Panc1 (cell line): ENCODE data around the gene PABPN1L.

Source experiments
- CTCF ChIP-seq: fragments of 450-650 bp; IDR thresholded peaks from 2 replicates; pipeline ENCODE4 v1.5.1; 2017; ENCODE audit warnings: mild to moderate bottlenecking
- POLR2AphosphoS5 ChIP-seq: IDR thresholded peaks from 2 replicates; pipeline ENCODE4 v1.6.1; 2012; ENCODE audit warnings: mild to moderate bottlenecking, low read depth, low read length, moderate library complexity

DNA sequence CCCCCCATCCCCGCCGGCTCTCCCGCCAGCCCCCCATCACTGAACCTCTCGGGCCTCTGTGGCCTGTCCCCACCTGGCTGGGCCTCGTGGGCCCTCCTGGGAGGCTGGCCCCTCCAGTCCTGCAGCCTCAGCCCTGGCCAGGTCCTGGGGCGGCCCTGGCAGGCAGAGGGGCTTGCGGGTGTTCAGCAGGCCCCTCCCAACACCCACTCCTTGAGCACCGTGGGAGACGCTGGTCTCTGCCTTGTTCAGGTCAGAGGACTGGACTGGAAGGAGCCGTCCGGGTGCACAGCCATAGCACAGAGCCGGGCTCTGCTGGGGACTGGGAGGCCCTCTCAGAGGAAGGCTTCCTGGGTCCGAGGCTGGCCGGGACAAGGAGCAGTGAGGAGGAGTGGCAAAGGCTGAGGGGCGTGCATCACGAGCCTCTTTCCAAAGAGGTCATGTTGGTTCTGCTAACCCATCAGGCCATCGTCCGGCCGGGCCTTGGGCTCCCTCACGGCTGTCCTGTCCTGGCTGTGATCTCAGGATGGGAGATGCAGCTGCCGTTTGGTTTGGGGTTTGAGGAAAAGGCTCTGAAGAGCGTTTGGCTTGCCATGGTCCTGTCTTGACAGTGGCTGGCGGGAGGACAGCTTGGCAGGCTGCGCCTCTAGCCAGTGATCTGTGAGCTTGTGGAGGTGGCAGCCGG lies 6.3 kb upstream of the PABPN1L start:
- TF ChIP-seq CTCF: no peak
- TF ChIP-seq POLR2AphosphoS5: no peak
